ENCODE measurements around the gene GPAT3. TPM values are rescaled to one million over a fixed set of nuclear protein-coding genes. Genes with fewer than 3 reads are reported as not detected.
A peak's percentile ranks its signal among the peaks of the same experiment; 100 is the strongest.

The GPAT3 gene
- total RNA-seq, 4 donors from 2014 or later, result 3.8 to 8.1 (median 4.7) TPM

DNA sequence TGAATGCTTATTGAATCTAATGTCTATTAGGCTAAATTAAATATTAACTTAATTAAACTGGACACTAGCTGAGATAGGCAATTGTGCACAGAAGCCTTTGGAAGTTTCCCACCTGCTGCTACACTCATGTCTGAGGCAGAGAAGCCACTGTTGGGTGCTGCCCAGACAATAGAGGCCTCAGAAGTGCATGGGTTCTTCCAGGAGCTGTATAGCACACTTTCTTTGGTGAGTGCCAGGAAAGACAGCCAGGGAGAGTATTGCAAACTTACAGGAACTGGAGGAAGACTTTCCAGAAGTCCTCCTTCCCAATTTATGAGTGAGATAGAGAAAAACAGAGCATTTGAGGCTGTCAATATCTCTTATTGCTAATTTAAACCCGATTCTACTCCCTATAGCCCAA, 89.9 kb downstream of the GPAT3 start:
- intact Hi-C loops (cut with DNase I; ENCODE audit: low total_unique reads), result no loop called here
- Histone ChIP-seq H3K36me3 (no peaks in the 10 kb centered on the region), H3K9me3 (no peaks in the 10 kb centered on the region), H3K4me1 (peaks cover 0 to 1% of the 10 kb centered on the region in 2 donors), H3K4me3 (no peak overlapping the region), H3K27ac (peak overlapping the region in 1 of 2 donors; percentile 48), H3K27me3 (no peaks in the 10 kb centered on the region)
- TF ChIP-seq CTCF (IDR thresholded peaks at IDR 0.05) (no peak), POLR2A (IDR thresholded peaks at IDR 0.05) (no peak)
- no peak for DNase-seq

- Histone ChIP-seq H3K27ac (peak overlapping the region; percentile 40 to 48), H3K9me3 (no peaks in the 10 kb centered on the region), H3K27me3 (no peaks in the 10 kb centered on the region), H3K4me1 (peaks cover 0 to 3% of the 10 kb centered on the region in 2 donors), H3K36me3 (no peaks in the 10 kb centered on the region), H3K4me3 (no peak overlapping the region)
- no peak for DNase-seq
- TF ChIP-seq CTCF (IDR thresholded peaks at IDR 0.05), result no peak
- no peak for TF ChIP-seq POLR2A (IDR thresholded peaks at IDR 0.05)
- intact Hi-C loops (cut with DNase I; ENCODE audit: low total_unique reads), result no loop called here
These were observed 90.4 kb downstream of the GPAT3 start for GRCh38 chr4:83626245-83626836.

DNA sequence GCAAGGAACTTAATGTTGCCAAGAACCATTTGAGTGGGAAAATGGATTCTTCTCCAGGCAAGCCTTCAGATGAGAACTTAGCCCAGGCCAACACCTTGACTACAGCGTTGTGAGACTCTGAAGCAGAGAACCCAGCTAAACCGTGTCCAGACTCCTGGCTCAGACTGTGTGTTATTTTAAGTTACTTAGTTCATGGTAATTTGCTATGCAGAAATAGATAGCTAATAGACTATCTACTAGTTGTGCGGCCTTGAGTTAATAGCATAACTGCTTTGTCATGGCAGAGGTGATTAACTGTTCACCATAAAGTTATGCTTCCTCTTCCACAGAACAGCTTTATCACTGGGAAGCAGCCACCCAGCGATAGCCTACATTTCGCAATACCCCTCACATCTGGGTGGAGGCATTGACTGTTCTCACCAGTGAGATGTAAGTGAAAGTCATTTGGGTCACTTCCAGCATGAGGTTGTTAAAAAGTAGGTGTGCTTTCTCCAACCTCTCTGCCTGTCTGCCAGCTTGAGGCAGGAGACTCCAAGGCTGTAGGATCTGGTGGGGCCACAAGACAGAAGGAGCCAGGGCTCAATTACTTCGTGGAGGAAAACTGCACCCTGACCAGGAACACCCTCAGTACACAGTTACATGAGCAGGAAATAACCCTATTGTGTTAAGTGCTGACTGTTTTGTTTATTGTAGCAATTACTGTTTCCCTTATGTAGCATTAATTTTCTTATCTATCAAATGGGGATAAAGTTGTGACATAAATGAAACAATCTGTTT, 94.2 kb downstream of the GPAT3 start:
- intact Hi-C loops (cut with DNase I; ENCODE audit: low total_unique reads), result no loop called here
- Histone ChIP-seq H3K4me1 (peaks cover 0 to 3% of the 10 kb centered on the region in 2 donors), H3K36me3 (no peaks in the 10 kb centered on the region), H3K4me3 (no peak overlapping the region), H3K27ac (peak overlapping the region; percentile 56 to 79), H3K27me3 (no peaks in the 10 kb centered on the region), H3K9me3 (no peaks in the 10 kb centered on the region)
- TF ChIP-seq CTCF (IDR thresholded peaks at IDR 0.05) (no peak), POLR2A (IDR thresholded peaks at IDR 0.05) (no peak)
- DNase-seq, result peak; percentile 49 to 72

DNA sequence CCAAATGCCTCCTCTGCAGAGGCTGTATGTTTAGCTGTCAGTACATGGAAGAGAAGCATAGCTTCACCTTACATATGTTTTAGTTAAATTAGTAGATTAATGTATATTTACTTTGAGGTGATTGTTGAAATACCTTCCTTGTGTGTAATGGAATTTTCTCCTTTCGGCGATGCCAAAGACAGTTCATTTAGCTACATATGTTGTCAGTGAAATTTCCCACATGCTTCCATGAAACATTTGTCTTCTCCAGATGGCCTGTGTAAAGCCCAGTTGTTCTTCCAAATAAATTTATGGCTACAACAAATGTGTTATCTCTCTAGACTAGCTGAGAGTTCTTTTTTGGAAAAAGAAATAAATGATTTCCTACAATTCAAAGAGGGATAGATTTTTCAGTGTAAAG, 95.2 kb downstream of the GPAT3 start:
- DNase-seq, result no peak
- intact Hi-C loops (cut with DNase I; ENCODE audit: low total_unique reads), result no loop called here
- no peak overlapping the region for H3K4me3 ChIP-seq
- H3K27me3 ChIP-seq, result no peaks in the 10 kb centered on the region
- peaks cover 0 to 3% of the 10 kb centered on the region in 2 donors for H3K4me1 ChIP-seq
- no peak for TF ChIP-seq POLR2A (IDR thresholded peaks at IDR 0.05)
- H3K36me3 ChIP-seq, result no peaks in the 10 kb centered on the region
- H3K27ac ChIP-seq, result peak overlapping the region; percentile 56 to 79
- no peaks in the 10 kb centered on the region for H3K9me3 ChIP-seq

DNA sequence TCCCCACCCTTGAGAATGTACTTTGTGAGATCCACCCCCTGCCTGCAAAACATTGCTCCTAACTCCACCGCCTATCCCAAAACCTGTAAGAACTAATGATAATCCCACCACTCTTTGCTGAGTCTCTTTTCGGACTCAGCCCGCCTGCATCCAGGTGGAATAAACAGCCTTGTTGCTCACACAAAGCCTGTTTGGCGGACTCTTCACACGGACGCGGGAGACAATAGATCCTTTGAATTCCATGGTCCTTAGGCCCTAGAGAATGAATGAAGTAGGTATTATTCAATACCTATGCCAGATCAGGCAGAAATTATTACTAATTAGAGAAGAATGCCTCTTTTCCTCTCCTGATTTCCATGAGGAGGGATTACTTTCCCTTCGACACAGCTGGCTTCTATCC, 101.0 kb downstream of the GPAT3 start:
- intact Hi-C loops (cut with DNase I; ENCODE audit: low total_unique reads), result no loop called here
- Histone ChIP-seq H3K27me3 (no peaks in the 10 kb centered on the region), H3K36me3 (no peaks in the 10 kb centered on the region), H3K9me3 (no peaks in the 10 kb centered on the region), H3K4me3 (no peak overlapping the region), H3K27ac (no peak overlapping the region), H3K4me1 (no peaks in the 10 kb centered on the region)
- DNase-seq, result no peak
- TF ChIP-seq CTCF (IDR thresholded peaks at IDR 0.05) (no peak), POLR2A (IDR thresholded peaks at IDR 0.05) (no peak)

All from uterus (tissue), 4 donors.